NCI-H2107 treated with DMSO at 0.1 percent for 48 hours (cell line): ENCODE data around the gene PPCS.
A peak's percentile ranks its signal among the peaks of the same experiment; 100 is the strongest.

ENCODE experiments used
- DNase-seq: peaks from one replicate; lab custom pipeline; 2025; ENCODE audit not compliant: unreplicated experiment; lab: John Stamatoyannopoulos, UW

Gene PPCS

GRCh38 chr1:42456010-42456753, at the start of gene PPCS, which contains the start of gene ZMYND12:
Gene PPCS (plus strand): TSS chr1:42456543. CDS start chr1:42456566, 23 bp downstream.
Gene ZMYND12 (minus strand): TSS chr1:42456022. CDS start chr1:42455997, 25 bp downstream.
- DNase-seq: peak; percentile 92

- DNase-seq: no peak
Measured at GRCh38 chr1:42414551-42415496, 41.5 kb upstream of the PPCS start.

GRCh38 chr1:42417166-42417565, 39.2 kb upstream of the PPCS start:
- DNase-seq: no peak

GRCh38 chr1:42418516-42418915, 37.8 kb upstream of the PPCS start:
- no peak for DNase-seq

- DNase-seq: no peak
Measured at GRCh38 chr1:42419126-42419821, 37.1 kb upstream of the PPCS start.

GRCh38 chr1:42420121-42420520, 36.2 kb upstream of the PPCS start:
- no peak for DNase-seq

- peak; percentile 96 for DNase-seq
Measured at GRCh38 chr1:42420911-42421585, 35.3 kb upstream of the PPCS start.

GRCh38 chr1:42422737-42423136, 33.6 kb upstream of the PPCS start:
- DNase-seq: peak; percentile 73

- DNase-seq: peak; percentile 92
Measured at GRCh38 chr1:42423681-42424080, 32.7 kb upstream of the PPCS start.

GRCh38 chr1:42424201-42424600, 32.1 kb upstream of the PPCS start:
- DNase-seq: no peak

- no peak for DNase-seq
Measured at GRCh38 chr1:42427240-42427639, 29.1 kb upstream of the PPCS start.

GRCh38 chr1:42429603-42430002, 26.7 kb upstream of the PPCS start:
- no peak for DNase-seq

- DNase-seq: no peak
Measured at GRCh38 chr1:42430286-42431135, 25.8 kb upstream of the PPCS start.

GRCh38 chr1:42431514-42431913, 24.8 kb upstream of the PPCS start:
- DNase-seq: no peak

- no peak for DNase-seq
Measured at GRCh38 chr1:42432714-42433113, 23.6 kb upstream of the PPCS start.

GRCh38 chr1:42433369-42433768, 23.0 kb upstream of the PPCS start:
- no peak for DNase-seq

- no peak for DNase-seq
Measured at GRCh38 chr1:42434340-42434739, 22.0 kb upstream of the PPCS start.

- DNase-seq: no peak
Measured at GRCh38 chr1:42439940-42440339, 16.4 kb upstream of the PPCS start.

GRCh38 chr1:42442662-42443061, 13.7 kb upstream of the PPCS start:
- no peak for DNase-seq

GRCh38 chr1:42449256-42449655, 7.1 kb upstream of the PPCS start:
- no peak for DNase-seq
